Stimulated activated CD8-positive, alpha-beta memory T cell treated with anti-CD3 and anti-CD28 coated beads, Interleukin-4, amount 100 ng/mL, for 1 hour (primary cell): ENCODE results near the gene CHFR.
"Not testable (repeated sequence)": the region's sequence is repeated elsewhere in the genome, so short reads cannot be mapped to it uniquely, and the experiment has no call there.

ENCODE experiments used
- DNase-seq, 2 donors: peaks; one replicate each; pipeline ENCODE4 v3.0.0-alpha.2; 2020; ENCODE audit warnings: low read depth in 2 of 2, low spot score in 1 of 2

The CHFR gene

GRCh38 chr12:132814232-132814631 is 73.2 kb downstream of the CHFR start:
- DNase-seq: no peak

GRCh38 chr12:132813443-132813842 is 74.0 kb downstream of the CHFR start:
- no peak for DNase-seq

GRCh38 chr12:132812631-132813305 is 74.6 kb downstream of the CHFR start:
- no peak for DNase-seq

DNA sequence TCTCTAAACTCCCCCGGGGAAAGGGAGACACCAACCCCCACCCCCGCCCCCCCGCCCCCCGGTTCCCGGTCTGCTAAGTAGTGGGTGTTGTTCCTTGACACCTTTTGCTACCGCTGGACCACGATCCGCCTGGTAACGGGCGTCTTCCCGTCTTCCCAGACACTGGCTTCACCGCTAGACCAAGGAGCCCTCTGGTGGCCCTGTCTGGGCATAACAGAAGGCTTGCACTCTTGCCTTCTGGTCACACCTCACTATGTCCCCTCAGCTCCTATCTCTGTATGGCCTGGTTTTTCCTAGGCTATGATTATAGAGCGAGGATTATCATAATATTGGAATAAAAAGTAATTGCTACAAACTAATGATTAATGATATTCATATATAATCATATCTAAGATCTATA is 78.0 kb downstream of the CHFR start:
- not testable (repeated sequence) for DNase-seq

DNA sequence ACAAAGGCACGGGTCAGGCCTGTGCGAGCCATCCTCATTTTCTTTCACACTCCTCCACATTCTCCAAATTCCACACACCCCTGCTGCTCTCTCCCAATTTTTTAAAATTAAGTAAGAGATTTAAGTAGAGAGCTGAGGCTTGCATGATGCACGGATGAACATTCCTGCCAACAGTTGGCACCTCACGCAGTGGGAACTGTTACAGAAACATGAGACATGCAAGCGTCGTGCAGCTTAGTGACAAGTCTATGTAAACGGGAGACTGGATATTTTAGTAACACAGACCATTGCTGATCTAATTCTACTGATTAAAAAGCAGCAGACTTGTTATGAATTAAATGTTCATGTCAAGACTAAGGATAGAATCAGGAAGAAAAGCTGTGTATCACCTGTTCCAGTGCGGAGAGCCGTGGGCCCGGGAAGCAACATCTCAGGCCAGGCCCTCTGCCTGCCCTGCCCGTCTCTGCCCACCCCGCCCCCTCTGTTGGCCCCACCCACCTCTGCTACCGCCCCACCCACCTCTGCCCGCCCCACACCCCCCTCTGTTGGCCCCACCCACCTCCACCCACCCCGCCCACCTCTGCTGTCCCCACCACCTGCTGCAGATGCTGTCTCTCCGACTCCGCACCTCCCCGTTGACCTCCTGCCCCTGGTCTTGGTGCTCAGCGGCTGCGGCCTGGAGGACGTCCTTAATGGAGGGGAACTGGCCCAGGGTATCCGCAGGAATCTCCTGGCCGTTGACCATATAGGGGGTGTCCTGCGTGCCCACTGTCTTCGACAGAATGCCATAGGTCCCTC is 79.9 kb downstream of the CHFR start:
- DNase-seq: no peak

DNA sequence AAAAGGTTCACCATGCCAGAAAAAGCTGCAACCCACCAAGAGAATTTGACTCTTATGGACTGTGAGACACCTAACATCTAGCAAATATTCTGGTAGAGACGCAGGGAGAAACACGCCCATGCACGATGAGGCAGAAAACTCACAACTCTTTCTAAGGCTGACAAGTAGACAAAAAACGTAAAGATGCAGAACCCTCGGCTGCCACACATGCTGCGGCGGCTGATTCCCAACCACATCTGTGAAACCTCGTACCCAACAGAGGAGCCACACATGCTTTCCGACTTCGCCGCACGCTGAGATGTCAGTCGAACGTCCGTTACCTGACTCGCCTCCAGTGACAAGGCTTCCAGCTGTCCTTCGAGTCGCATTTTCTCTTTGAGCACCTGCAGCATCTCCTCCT is 80.5 kb downstream of the CHFR start:
- no peak for DNase-seq

DNA sequence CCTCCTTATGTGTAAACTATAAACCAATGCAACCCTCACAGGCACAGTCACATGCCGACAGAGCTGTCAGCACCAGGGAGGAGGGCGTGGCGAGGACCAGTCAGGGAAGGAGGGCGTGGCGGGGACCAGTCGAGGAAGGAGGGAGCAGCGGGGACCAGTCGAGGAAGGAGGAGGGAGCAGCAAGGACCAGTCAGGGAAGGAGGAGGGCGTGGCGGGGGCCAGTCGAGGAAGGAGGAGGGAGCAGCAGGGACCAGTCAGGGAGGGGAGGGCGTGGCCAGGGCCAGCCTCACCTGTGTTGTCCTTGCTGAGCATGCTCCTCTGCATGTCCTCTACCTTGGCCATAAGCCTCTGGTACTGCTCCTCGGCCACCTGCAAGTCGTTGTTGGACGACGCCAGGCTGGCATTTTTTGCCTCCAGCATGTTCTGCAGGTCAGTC is 83.0 kb downstream of the CHFR start:
- no peak for DNase-seq

GRCh38 chr12:132803888-132804287 is 83.5 kb downstream of the CHFR start:
- no peak for DNase-seq

DNA sequence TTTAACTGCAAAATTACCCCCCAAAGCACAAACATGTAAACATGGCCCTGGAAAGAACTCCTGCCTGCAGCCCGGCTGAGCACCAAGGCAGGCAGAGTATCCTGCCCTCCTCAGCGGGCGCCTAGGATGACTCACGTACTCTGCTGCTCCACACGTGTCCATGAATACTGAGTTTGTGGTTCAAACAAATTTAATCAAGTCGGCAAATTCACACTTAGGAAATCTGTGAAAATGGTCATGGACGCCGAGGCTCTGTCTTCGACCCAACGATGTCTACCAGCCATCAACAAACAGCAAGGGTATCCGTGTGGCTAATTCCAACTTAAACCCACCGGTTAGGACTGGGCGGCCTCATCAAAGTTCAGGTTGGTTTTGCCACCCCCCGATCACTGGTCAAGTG is 84.3 kb downstream of the CHFR start:
- DNase-seq: no peak

GRCh38 chr12:132801741-132802140 is 85.7 kb downstream of the CHFR start:
- no peak for DNase-seq

DNA sequence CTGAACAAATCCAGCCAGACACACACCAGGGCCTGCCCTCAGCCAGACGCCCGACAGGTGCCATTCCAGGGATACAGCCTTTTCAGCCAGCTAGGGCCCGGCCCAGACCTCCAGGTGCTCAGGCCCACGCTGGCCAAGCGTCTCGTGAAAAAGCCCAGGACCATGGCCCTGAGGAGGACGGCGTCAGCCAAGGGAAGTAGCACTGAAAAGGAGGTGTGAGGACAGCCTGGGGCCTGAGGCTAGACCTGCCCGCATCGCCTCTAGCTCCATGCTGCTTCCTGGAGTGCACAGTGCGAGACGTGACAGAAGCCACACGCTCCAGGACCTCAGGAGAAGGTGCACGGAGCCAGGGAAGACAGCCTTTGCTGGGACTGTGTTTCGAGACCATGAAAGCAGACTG is 88.6 kb downstream of the CHFR start:
- no peak for DNase-seq

- DNase-seq: no peak
Measured at GRCh38 chr12:132797820-132798570, 89.4 kb downstream of the CHFR start.

DNA sequence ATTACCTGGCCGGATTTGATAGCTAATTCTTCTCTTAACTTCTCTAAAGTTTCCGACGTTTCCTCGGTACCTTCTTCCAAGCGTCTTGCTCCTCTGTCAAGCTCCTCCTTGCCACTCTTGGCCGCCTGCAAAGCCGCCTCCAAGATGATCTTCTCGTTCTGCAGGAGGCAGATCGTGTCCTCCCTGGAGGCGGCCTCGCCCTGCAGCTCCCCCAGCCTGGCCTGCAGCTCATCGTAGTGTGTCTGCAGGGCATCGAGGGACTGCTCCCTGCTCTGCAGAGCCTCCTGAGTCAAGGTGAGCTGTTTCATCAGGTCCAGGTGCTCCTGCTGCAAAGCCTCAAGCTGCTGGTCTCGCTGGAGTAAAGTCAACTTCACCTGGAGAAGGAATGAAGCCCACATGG is 91.6 kb downstream of the CHFR start:
- no peak for DNase-seq

- DNase-seq: not testable (repeated sequence)
Measured at GRCh38 chr12:132791940-132792339, 95.5 kb downstream of the CHFR start.

DNA sequence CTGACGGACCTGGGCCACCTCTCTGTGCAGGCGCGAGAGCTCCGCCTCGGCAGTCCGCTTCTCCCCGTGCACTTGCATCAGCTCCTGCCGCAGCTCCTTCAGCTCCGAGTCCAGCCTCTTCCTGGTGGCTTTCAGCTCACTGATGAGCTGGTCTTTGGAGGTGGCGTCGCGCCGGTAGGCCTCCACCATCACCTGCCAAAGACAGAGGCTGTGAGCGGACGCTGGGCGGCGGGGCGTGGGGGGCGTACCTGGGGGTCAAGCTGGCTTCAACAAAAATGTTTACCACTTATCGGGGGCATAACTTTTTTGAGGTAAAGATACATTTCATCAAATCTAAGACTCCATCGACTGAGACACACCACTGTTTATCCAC is 98.3 kb downstream of the CHFR start:
- DNase-seq: no peak

GRCh38 chr12:132788375-132789098 is 98.9 kb downstream of the CHFR start:
- DNase-seq: no peak

GRCh38 chr12:132787877-132788276 is 99.5 kb downstream of the CHFR start:
- no peak for DNase-seq

DNA sequence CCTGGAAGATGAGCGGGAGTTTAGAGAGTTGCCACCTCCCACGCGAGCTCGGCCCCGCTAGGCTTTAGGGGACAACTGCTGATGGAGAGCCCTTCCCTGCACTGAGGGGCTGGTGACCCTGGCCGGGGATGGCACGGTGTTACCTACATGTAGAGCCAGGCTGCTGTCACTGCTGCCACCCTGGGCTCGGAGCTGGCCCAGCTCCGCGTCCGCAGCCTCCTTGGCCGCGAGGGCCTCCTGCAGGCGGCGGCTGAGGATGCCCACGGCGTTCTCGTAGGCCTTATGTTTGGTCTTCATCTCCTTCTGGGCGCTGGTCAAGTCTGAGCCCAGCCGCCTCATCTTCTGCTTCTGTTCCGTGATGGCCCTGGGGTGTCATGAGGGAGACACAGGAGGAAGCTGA is 101.2 kb downstream of the CHFR start:
- no peak for DNase-seq

- no peak for DNase-seq
Measured at GRCh38 chr12:132784580-132784979, 102.8 kb downstream of the CHFR start.

DNA sequence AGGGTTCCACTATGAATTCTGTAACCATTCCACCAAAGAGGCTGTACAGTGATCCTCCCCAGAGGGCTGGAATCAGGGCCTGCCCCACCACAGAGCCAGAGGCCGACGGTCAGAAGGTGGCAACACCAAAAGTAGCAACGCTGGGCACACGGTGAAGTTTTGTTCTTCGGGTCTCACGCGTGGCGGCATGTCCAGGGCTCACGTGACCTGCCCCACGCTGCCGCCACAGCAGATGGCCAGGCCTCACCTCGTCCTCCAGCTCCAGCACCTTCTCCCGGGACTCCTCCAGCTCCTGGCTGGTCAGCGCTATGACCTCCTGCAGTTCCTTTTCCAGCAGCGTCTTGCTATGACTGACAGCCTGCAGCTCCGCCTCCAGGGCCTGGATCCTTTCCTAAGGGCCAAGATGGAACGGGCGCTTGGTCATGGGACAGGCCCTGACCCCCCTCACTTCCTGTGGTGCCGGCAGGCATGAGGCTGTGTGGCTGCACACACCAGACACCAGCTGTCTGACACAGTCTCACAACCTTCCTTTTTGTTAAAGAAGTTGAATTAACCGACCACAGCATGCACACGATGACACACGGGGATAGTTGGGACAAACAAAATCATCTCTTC is 103.4 kb downstream of the CHFR start:
- no peak for DNase-seq
